Transverse colon (tissue), 4 donors: ENCODE measurements around the gene NCOR1. TPM values are rescaled to one million over a fixed set of nuclear protein-coding genes. Genes with fewer than 3 reads are reported as not detected.

Experiments used
- DNase-seq: peaks from one replicate; pipeline ENCODE4 v3.0.0-alpha.2; 2019
- H3K27ac ChIP-seq, 4 donors: fragments of 200-600 bp; sonication (generic); 2 replicates each; pipeline ENCODE4 v1.5.1; 2016 to 2018; ENCODE audit warnings: inconsistent platforms in 4 of 4
- H3K27me3 ChIP-seq: fragments of 200-600 bp; sonication (generic); 2 replicates; pipeline ENCODE4 v1.5.1; 2017; ENCODE audit warnings: inconsistent platforms
- H3K36me3 ChIP-seq, 4 donors: fragments of 200-600 bp; sonication (generic); 2 replicates each; pipeline ENCODE4 v1.5.1; 2017 to 2019; ENCODE audit warnings: inconsistent platforms in 4 of 4
- H3K4me1 ChIP-seq, 4 donors: fragments of 200-600 bp; sonication (generic); 2 replicates each; pipeline ENCODE4 v1.5.1; 2017 to 2020; ENCODE audit warnings: inconsistent platforms in 4 of 4
- H3K4me3 ChIP-seq, 4 donors: fragments of 200-600 bp; sonication (generic); 1 replicate in 1 of 4; 2 replicates in 3 of 4; pipeline versions ENCODE4 v1.5.1 to v1.6.1; 2017 to 2019; ENCODE audit warnings: inconsistent platforms in 4 of 4
- H3K9me3 ChIP-seq, 2 donors: fragments of 200-600 bp; sonication (generic); 2 replicates each; pipeline ENCODE4 v1.5.1; 2017 to 2019; ENCODE audit warnings: inconsistent platforms in 2 of 2
- CTCF ChIP-seq, 5 experiments: fragments of 200-600 bp in 3 of 5; fragments of 450-650 bp in 2 of 5; sonication (generic) in 3 of 5; IDR thresholded peaks; 1 replicate in 2 of 5; 2 replicates in 3 of 5; pipeline ENCODE4 v1.5.1; 2016 to 2017; ENCODE audit warnings: antibody characterized with exemption in 5 of 5, inconsistent platforms in 3 of 5, mild to moderate bottlenecking in 2 of 5, moderate library complexity in 1 of 5
- EP300 ChIP-seq: sonication (generic); formaldehyde crosslinking; IDR thresholded peaks from one replicate; pipeline ENCODE4 v1.6.1; 2017; ENCODE audit warnings: antibody characterized with exemption, low read depth
- POLR2A ChIP-seq: fragments of 450-650 bp; IDR thresholded peaks from one replicate; pipeline ENCODE4 v1.6.1; 2016; ENCODE audit warnings: antibody characterized with exemption, mild to moderate bottlenecking, moderate library complexity
- POLR2AphosphoS5 ChIP-seq, 3 donors: sonication (generic); formaldehyde crosslinking; IDR thresholded peaks; one replicate each; pipeline ENCODE4 v1.6.1; 2016; ENCODE audit warnings: antibody characterized with exemption in 3 of 3
- WGBS, 2 donors: methylation state at CpG; one replicate each; pipeline ENCODE4 v1.1.5; 2018; ENCODE audit warnings: low coverage in 1 of 2; 5-methylcytosine and 5-hydroxymethylcytosine counted together
- in situ Hi-C, 4 donors: fragments of 200-750 bp; cut with MboI; loops; one replicate each; pipeline versions ENCODE4 v1.15.0 to v1.15.1; 2017; ENCODE audit warnings: low sequenced_read_pairs in 3 of 4, low pct_ligation_motif_present in 1 of 4, low pct_unique_long_range_greater_than_20kb in 1 of 4
- intact Hi-C: fragments of 100-400 bp; cut with DNase I; formaldehyde crosslinking; loops from one replicate; pipeline ENCODE4 v1.15.1; 2023; ENCODE audit warnings: low total_unique reads
- total RNA-seq, 4 donors: library from RNA; depleted of rRNA; stranded (reverse); fragments of >200 nt; gene quantifications; one replicate each; pipeline ENCODE4 v1.1.0, GENCODE V29; 2016

Gene NCOR1
- total RNA-seq, 4 donors from 2014 or later = 267 to 519 (median 376) TPM

GRCh38 chr17:16251043-16251442, 35.7 kb upstream of the NCOR1 start:
- intact Hi-C loops = no loop called here
- Histone ChIP-seq H3K36me3 (no peaks in the 10 kb centered on the region), H3K9me3 (no peaks in the 10 kb centered on the region), H3K27ac (no peak overlapping the region), H3K4me3 (no peak overlapping the region), H3K27me3 (no peaks in the 10 kb centered on the region), H3K4me1 (peaks cover 3 to 73% (median 35%) of the 10 kb centered on the region in 4 donors)
- DNase-seq = no peak
- TF ChIP-seq CTCF (IDR thresholded peaks at IDR 0.05) (no peak), EP300 (no peak), POLR2A (no peak), POLR2AphosphoS5 (IDR thresholded peaks at IDR 0.05) (no peak)
- in situ Hi-C loops = no loop called here
- WGBS, 2 donors = 82 to 95% methylated on average over 3 to 6 of the region's 6 CpGs

GRCh38 chr17:16250635-16251034, 35.3 kb upstream of the NCOR1 start:
- H3K27ac ChIP-seq = no peak overlapping the region
- H3K4me1 ChIP-seq = peaks cover 0 to 71% (median 31%) of the 10 kb centered on the region in 4 donors
- intact Hi-C loops = no loop called here
- H3K4me3 ChIP-seq = no peak overlapping the region
- 71 to 86% methylated on average over 1 of the region's 1 CpG for WGBS, 2 donors
- no peaks in the 10 kb centered on the region for H3K9me3 ChIP-seq
- in situ Hi-C loops = no loop called here
- no peak for TF ChIP-seq EP300
- no peak for TF ChIP-seq CTCF (IDR thresholded peaks at IDR 0.05)
- no peak for TF ChIP-seq POLR2A
- TF ChIP-seq POLR2AphosphoS5 (IDR thresholded peaks at IDR 0.05) = no peak
- no peaks in the 10 kb centered on the region for H3K27me3 ChIP-seq
- DNase-seq = no peak
- no peaks in the 10 kb centered on the region for H3K36me3 ChIP-seq

GRCh38 chr17:16247586-16247984, 32.3 kb upstream of the NCOR1 start:
- TF ChIP-seq POLR2A = no peak
- no peak for TF ChIP-seq POLR2AphosphoS5 (IDR thresholded peaks at IDR 0.05)
- TF ChIP-seq CTCF (IDR thresholded peaks at IDR 0.05) = no peak
- TF ChIP-seq EP300 = no peak
- no peaks in the 10 kb centered on the region for H3K27me3 ChIP-seq
- H3K27ac ChIP-seq = peak overlapping the region; percentile 84 to 89 (median 86)
- H3K36me3 ChIP-seq = no peaks in the 10 kb centered on the region
- DNase-seq = peak; percentile 21
- peaks cover 0 to 48% (median 18%) of the 10 kb centered on the region in 4 donors for H3K4me1 ChIP-seq
- H3K9me3 ChIP-seq = no peaks in the 10 kb centered on the region
- H3K4me3 ChIP-seq = no peak overlapping the region
- intact Hi-C loops = no loop called here
- in situ Hi-C loops = no loop called here
- WGBS, 2 donors = 43 to 66% methylated on average over 2 to 7 of the region's 7 CpGs

GRCh38 chr17:16243801-16244567, 28.6 kb upstream of the NCOR1 start:
- in situ Hi-C loops (no loop called here), intact Hi-C loops (no loop called here)
- Histone ChIP-seq H3K36me3 (no peaks in the 10 kb centered on the region), H3K27me3 (no peaks in the 10 kb centered on the region), H3K9me3 (no peaks in the 10 kb centered on the region), H3K4me3 (no peak overlapping the region), H3K27ac (no peak overlapping the region), H3K4me1 (peaks cover 0 to 31% (median 14%) of the 10 kb centered on the region in 4 donors)
- WGBS, 2 donors = 71 to 73% methylated on average over 7 to 9 of the region's 9 CpGs
- DNase-seq = peak; percentile 23
- TF ChIP-seq EP300 (no peak), POLR2AphosphoS5 (IDR thresholded peaks at IDR 0.05) (no peak), POLR2A (no peak), CTCF (IDR thresholded peaks at IDR 0.05) (no peak)
